Hepatocyte (in vitro differentiated cells): ENCODE measurements around the gene ME3. TPM values are rescaled to one million over a fixed set of nuclear protein-coding genes. Genes with fewer than 3 reads are reported as not detected.

Experiments
- DNase-seq: peaks from one replicate; pipeline ENCODE4 v3.0.0-alpha.2; 2016; ENCODE audit warnings: low spot score
- H2AFZ ChIP-seq: fragments of 200-600 bp; sonication (generic); 2 replicates; pipeline ENCODE4 v1.6.0; 2016; ENCODE audit warnings: antibody characterized with exemption, mild to moderate bottlenecking
- H3K27ac ChIP-seq: fragments of 200-600 bp; sonication (generic); 2 replicates; pipeline ENCODE4 v1.5.1; 2016; ENCODE audit warnings: mild to moderate bottlenecking
- H3K27me3 ChIP-seq: fragments of 200-600 bp; sonication (generic); 2 replicates; pipeline ENCODE4 v1.6.1; 2016
- H3K36me3 ChIP-seq: fragments of 200-600 bp; sonication (generic); replicated peaks from 2 replicates; pipeline ENCODE4 v1.5.1; 2016; ENCODE audit warnings: low read depth; ENCODE audit not compliant: insufficient read depth
- H3K4me1 ChIP-seq: fragments of 200-600 bp; sonication (generic); 2 replicates; pipeline ENCODE4 v1.5.1; 2016; ENCODE audit warnings: mild to moderate bottlenecking, moderate library complexity; ENCODE audit not compliant: insufficient read depth
- H3K4me2 ChIP-seq: fragments of 200-600 bp; sonication (generic); 2 replicates; pipeline ENCODE4 v1.6.0; 2016
- H3K4me3 ChIP-seq: fragments of 200-600 bp; sonication (generic); 2 replicates; pipeline ENCODE4 v1.5.1; 2016; ENCODE audit warnings: mild to moderate bottlenecking
- H3K79me2 ChIP-seq: fragments of 200-600 bp; sonication (generic); 2 replicates; pipeline ENCODE4 v1.6.0; 2017; ENCODE audit warnings: mild to moderate bottlenecking
- H3K9me2 ChIP-seq: fragments of 200-600 bp; sonication (generic); replicated peaks from 2 replicates; pipeline ENCODE4 v1.6.0; 2017; ENCODE audit warnings: mild to moderate bottlenecking; ENCODE audit not compliant: insufficient read depth
- H3K9me3 ChIP-seq: fragments of 200-600 bp; sonication (generic); 2 replicates; pipeline ENCODE4 v1.5.1; 2016; ENCODE audit warnings: low read depth, mild to moderate bottlenecking
- H4K20me1 ChIP-seq: fragments of 200-600 bp; sonication (generic); 2 replicates; pipeline ENCODE4 v1.6.0; 2016; ENCODE audit warnings: mild to moderate bottlenecking; ENCODE audit not compliant: insufficient read depth, poor library complexity, severe bottlenecking
- CTCF ChIP-seq: fragments of 200-600 bp; sonication (generic); IDR thresholded peaks from 2 replicates; pipeline ENCODE4 v1.5.1; 2016; ENCODE audit warnings: antibody characterized with exemption, mild to moderate bottlenecking; ENCODE audit not compliant: poor library complexity
- EZH2 ChIP-seq: fragments of 200-600 bp; sonication (generic); IDR thresholded peaks from 2 replicates; pipeline ENCODE4 v1.6.1; 2016; ENCODE audit warnings: antibody characterized with exemption, mild to moderate bottlenecking, borderline replicate concordance
- EZH2phosphoT487 ChIP-seq: fragments of 200-600 bp; sonication (generic); IDR thresholded peaks from one replicate; pipeline ENCODE4 v1.6.1; 2018; ENCODE audit warnings: antibody characterized with exemption, mild to moderate bottlenecking, low read depth, moderate library complexity; ENCODE audit not compliant: unreplicated experiment, severe bottlenecking
- WGBS: methylation state at CpG from one replicate; pipeline ENCODE4 v1.1.6; 2016; ENCODE audit warnings: low lambda C conversion rate; ENCODE audit errors: missing lambda C conversion rate; 5-methylcytosine and 5-hydroxymethylcytosine counted together
- polyA plus RNA-seq: library from polyadenylated mRNA; unstranded; fragments of >200 nt; fragmentation: Nextera tagmentation; extraction: Ambion mirVana; gene quantifications from 2 replicates; pipeline ENCODE4 v1.2.1, GENCODE V29; 2016
- total RNA-seq: library from RNA; depleted of rRNA; stranded (reverse); fragments of >200 nt; gene quantifications from 2 replicates; pipeline ENCODE4 v1.2.3, GENCODE V29; 2014

Gene ME3
- total and polyA plus RNA-seq, 2 experiments from 2014 or later = 10.3 to 16.1 TPM

- no peaks in the 10 kb centered on the region for H3K36me3 ChIP-seq
- no peak for DNase-seq
- no peak overlapping the region for H3K4me2 ChIP-seq
- no peaks in the 10 kb centered on the region for H3K79me2 ChIP-seq
- peaks cover 11% of the 10 kb centered on the region for H3K4me1 ChIP-seq
- no peaks in the 10 kb centered on the region for H3K27me3 ChIP-seq
- whole genome bisulfite sequencing = 83% methylated on average over 2 of the region's 2 CpGs
- no peaks in the 10 kb centered on the region for H3K9me3 ChIP-seq
- no peaks in the 10 kb centered on the region for H3K9me2 ChIP-seq
- no peak overlapping the region for H3K27ac ChIP-seq
- H4K20me1 ChIP-seq = no peaks in the 10 kb centered on the region
- TF ChIP-seq CTCF (no peak), EZH2phosphoT487 (no peak), EZH2 (no peak)
- H3K4me3 ChIP-seq = no peak overlapping the region
- H2AFZ ChIP-seq = no peak overlapping the region
Observed at GRCh38 chr11:86482692-86483091, 189.7 kb downstream of the ME3 start.

- Histone ChIP-seq H4K20me1 (no peaks in the 10 kb centered on the region), H2AFZ (no peak overlapping the region), H3K36me3 (no peaks in the 10 kb centered on the region), H3K4me3 (no peak overlapping the region), H3K27me3 (no peaks in the 10 kb centered on the region), H3K27ac (no peak overlapping the region), H3K4me1 (peaks cover 8% of the 10 kb centered on the region), H3K9me2 (no peaks in the 10 kb centered on the region), H3K79me2 (no peaks in the 10 kb centered on the region), H3K4me2 (no peak overlapping the region), H3K9me3 (no peaks in the 10 kb centered on the region)
- no peak for DNase-seq
- 97% methylated on average over 1 of the region's 1 CpG for WGBS
- no peak for TF ChIP-seq CTCF
- TF ChIP-seq EZH2 = no peak
- no peak for TF ChIP-seq EZH2phosphoT487
Observed at GRCh38 chr11:86481399-86481798, 191.0 kb downstream of the ME3 start.

GRCh38 chr11:86478348-86478747 lies 194.1 kb downstream of the ME3 start:
- Histone ChIP-seq H3K9me2 (no peaks in the 10 kb centered on the region), H3K27ac (no peak overlapping the region), H3K27me3 (no peaks in the 10 kb centered on the region), H3K4me2 (no peak overlapping the region), H3K4me1 (no peaks in the 10 kb centered on the region), H3K9me3 (no peaks in the 10 kb centered on the region), H3K36me3 (no peaks in the 10 kb centered on the region), H4K20me1 (no peaks in the 10 kb centered on the region), H2AFZ (no peak overlapping the region), H3K79me2 (no peaks in the 10 kb centered on the region), H3K4me3 (no peak overlapping the region)
- DNase-seq = no peak
- TF ChIP-seq EZH2phosphoT487 = no peak
- TF ChIP-seq CTCF = no peak
- no peak for TF ChIP-seq EZH2

DNA sequence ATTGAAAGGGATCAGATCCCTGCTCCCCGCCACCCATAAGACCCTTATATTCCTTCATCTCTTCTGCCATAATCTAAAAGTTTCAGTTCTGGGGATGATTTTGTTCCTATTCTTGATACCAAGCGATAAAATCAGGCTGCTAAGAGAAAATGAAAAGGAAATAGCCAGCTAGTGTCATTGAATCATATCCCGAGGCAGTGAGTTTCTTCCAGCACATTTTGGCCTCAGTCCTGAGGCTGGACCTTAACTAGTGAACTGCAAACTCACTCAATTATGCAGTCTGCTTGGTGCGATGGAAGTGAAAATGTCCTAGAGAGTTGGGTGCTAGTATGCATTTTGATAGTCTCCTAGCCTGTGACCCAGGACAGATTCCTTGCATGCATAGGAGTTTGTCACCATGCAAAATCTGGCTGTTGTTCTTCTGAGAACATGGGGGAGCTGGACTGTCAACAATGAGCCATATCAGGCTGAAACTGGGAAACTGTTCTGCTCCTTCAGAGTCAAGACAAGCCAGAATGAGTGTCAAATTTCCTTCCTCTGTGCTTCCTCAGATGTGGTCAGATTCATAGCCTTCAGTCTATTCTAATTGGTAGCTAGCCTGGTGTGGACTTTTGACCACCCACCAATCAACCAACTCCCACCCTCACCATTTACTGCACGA lies 194.8 kb downstream of the ME3 start:
- H3K4me2 ChIP-seq = no peak overlapping the region

More for the DNA sequence above, 194.8 kb downstream of the ME3 start:
- H4K20me1 ChIP-seq = no peaks in the 10 kb centered on the region
- no peak overlapping the region for H3K4me3 ChIP-seq
- H3K27ac ChIP-seq = no peak overlapping the region
- no peaks in the 10 kb centered on the region for H3K27me3 ChIP-seq
- no peaks in the 10 kb centered on the region for H3K9me3 ChIP-seq
- WGBS = 81% methylated on average over 5 of the region's 5 CpGs
- H3K79me2 ChIP-seq = no peaks in the 10 kb centered on the region
- no peak overlapping the region for H2AFZ ChIP-seq
- H3K9me2 ChIP-seq = no peaks in the 10 kb centered on the region
- no peaks in the 10 kb centered on the region for H3K4me1 ChIP-seq
- no peaks in the 10 kb centered on the region for H3K36me3 ChIP-seq
- TF ChIP-seq EZH2phosphoT487 = no peak
- no peak for DNase-seq
